ENCODE measurements around the gene SUCNR1. TPM values are rescaled to one million over a fixed set of nuclear protein-coding genes. Genes with fewer than 3 reads are reported as not detected.
"Not testable (repeated sequence)": the region's sequence is repeated elsewhere in the genome, so short reads cannot be mapped to it uniquely, and the experiment has no call there.

Gene SUCNR1
- total RNA-seq, 1 donor from 2014 or later: not detected

DNA sequence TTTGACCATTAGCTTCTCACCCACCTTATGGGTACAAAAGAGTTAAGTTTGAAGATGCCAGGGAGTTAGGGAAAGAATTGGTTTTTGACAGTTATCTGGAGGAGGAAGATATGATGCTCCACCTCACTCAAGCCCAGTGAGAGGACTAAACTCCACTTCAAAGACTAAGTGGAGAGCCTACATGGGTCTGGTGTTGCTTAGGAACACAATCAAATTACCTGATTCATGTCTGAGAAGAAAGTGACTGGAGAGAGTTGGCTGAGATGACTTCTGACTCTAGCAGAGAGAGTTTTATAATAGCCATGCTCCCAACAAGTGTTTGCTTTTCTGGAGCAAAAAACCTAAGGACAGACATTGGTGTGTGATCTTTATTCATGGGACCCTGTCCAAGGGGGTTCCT is 43.3 kb downstream of the SUCNR1 start:
- no peaks in the 10 kb centered on the region for H3K9me3 Mint-ChIP-seq
- H3K27ac Mint-ChIP-seq: no peak overlapping the region
- no peaks in the 10 kb centered on the region for H3K4me1 Mint-ChIP-seq (ENCODE audit: low read depth)
- intact Hi-C loops (cut with micrococcal nuclease): loop anchor here (5.0 kb wide), 3 partner anchors 606 to 749 kb away; no protein-coding TSS in a partner anchor
- DNase-seq (ENCODE audit: low spot score): no peak
- H3K27me3 Mint-ChIP-seq (ENCODE audit: insufficient read depth): peaks cover 10% of the 10 kb centered on the region
- no peak overlapping the region for H3K4me3 Mint-ChIP-seq
- no peaks in the 10 kb centered on the region for H3K36me3 Mint-ChIP-seq (ENCODE audit: low read depth)

DNA sequence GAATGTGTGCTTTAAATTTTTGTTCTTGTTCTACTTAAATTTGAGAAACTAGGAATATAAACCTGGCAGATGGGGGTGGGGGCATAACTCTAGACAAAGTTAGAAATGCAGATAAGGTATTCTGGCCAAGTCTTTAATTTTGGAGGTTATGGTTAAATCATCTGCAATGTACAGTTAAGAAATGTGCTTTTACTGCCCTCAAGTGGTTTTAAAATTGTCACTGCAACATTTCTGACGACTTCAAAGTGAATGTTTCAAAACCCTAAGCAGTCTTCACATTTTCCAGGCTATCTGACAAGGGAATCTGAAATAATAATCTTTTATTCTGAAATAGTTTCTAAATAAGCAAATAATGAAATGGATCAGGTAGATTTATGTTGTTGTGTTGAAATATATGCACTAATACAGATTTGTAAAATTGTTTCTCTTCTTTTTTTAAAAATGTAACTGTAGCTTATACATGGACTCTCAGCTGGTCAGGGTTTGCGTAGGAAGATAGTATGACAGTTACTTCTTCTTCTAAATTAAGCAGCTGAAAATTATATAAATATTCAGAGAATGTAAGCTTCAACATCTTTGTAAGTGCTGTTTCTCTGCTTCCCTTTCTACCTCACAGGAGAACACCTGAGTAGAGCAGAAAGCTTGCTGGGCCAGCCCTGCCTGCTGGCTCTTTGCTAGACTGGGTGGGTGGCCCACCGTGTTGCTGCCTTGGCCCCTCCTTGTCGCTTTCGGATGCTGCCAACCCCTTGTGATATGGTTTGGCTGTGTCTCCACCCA is 45.0 kb downstream of the SUCNR1 start:
- no peak for DNase-seq (ENCODE audit: low spot score)
- no peak overlapping the region for H3K27ac Mint-ChIP-seq
- intact Hi-C loops (cut with micrococcal nuclease): loop anchor here (1.0 to 5.0 kb wide), 6 partner anchors 80 to 751 kb away; no protein-coding TSS in a partner anchor

DNA sequence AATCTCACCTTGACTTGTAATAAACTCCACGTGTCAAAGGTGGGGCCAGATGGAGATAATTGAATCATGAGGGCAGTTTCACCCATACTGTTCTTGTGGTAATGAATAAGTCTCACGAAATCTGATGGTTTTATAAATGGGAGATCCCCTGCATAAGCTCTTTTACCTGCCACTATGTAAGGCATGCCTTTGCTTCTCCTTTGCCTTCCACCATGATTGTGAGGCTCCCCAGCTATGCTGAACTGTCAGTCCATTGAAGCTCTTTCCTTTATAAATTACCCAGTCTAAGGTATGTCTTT is 45.5 kb downstream of the SUCNR1 start:
- intact Hi-C loops (cut with micrococcal nuclease): loop anchor here (2.0 to 5.0 kb wide), 4 partner anchors 80 to 752 kb away; no protein-coding TSS in a partner anchor
- Mint-ChIP-seq H3K4me3 (no peak overlapping the region), H3K36me3 (ENCODE audit: low read depth) (no peaks in the 10 kb centered on the region), H3K4me1 (ENCODE audit: low read depth) (no peaks in the 10 kb centered on the region), H3K27me3 (ENCODE audit: insufficient read depth) (peaks cover 5% of the 10 kb centered on the region), H3K27ac (no peak overlapping the region), H3K9me3 (no peaks in the 10 kb centered on the region)
- no peak for DNase-seq (ENCODE audit: low spot score)

More for the DNA sequence above, 45.0 kb downstream of the SUCNR1 start:
- Mint-ChIP-seq H3K36me3 (ENCODE audit: low read depth) (no peaks in the 10 kb centered on the region), H3K4me1 (ENCODE audit: low read depth) (no peaks in the 10 kb centered on the region), H3K4me3 (no peak overlapping the region), H3K27me3 (ENCODE audit: insufficient read depth) (peaks cover 5% of the 10 kb centered on the region), H3K9me3 (no peaks in the 10 kb centered on the region)

DNA sequence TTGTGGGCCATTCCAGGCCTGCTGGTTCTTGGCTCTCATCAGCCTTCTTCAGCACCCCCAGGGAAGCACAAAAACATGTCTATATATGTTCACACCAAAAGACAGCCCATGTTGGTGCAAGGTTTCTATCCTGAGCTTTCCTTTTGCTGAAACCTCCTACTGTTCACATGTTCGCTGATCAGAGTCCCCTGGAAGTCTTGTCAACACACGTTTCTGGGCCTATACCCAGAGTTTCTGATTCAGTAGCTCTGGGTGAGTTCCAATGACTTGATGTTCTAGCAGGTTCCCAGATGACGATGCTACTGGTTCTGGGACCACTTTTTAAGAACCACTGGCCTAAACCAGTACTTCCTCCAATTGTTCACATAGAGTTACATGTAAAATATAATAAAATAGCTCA is 46.0 kb downstream of the SUCNR1 start:
- intact Hi-C loops (cut with micrococcal nuclease): loop anchor here (2.0 to 5.0 kb wide), 4 partner anchors 81 to 752 kb away; no protein-coding TSS in a partner anchor
- DNase-seq (ENCODE audit: low spot score): no peak
- Mint-ChIP-seq H3K4me1 (ENCODE audit: low read depth) (no peaks in the 10 kb centered on the region), H3K27me3 (ENCODE audit: insufficient read depth) (peaks cover 5% of the 10 kb centered on the region), H3K9me3 (no peaks in the 10 kb centered on the region), H3K27ac (no peak overlapping the region), H3K4me3 (no peak overlapping the region), H3K36me3 (ENCODE audit: low read depth) (no peaks in the 10 kb centered on the region)

DNA sequence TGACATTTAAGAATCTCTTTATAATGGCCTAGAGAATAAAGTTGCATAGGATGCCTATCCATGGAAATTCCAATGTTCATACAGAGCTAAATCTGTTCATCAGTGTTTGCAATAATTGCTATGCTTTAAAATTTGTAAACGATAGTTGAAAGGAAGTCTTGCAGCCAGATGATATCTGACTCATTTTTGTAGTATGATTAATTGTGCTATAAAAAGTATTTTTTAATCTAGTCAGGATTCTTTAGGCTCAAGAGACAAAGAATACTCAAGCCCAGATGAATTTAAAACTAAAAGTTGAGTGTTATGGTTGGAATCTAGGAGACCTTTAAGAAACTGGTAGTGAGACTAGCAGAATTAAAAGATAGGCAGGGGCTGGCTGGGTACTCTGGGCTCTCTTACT is 50.5 kb downstream of the SUCNR1 start:
- no peaks in the 10 kb centered on the region for H3K27me3 Mint-ChIP-seq (ENCODE audit: insufficient read depth)
- H3K4me3 Mint-ChIP-seq: no peak overlapping the region
- no peak for DNase-seq (ENCODE audit: low spot score)
- no peak overlapping the region for H3K27ac Mint-ChIP-seq
- intact Hi-C loops (cut with micrococcal nuclease): no loop called here
- H3K36me3 Mint-ChIP-seq (ENCODE audit: low read depth): no peaks in the 10 kb centered on the region
- H3K4me1 Mint-ChIP-seq (ENCODE audit: low read depth): no peaks in the 10 kb centered on the region
- H3K9me3 Mint-ChIP-seq: no peaks in the 10 kb centered on the region

DNA sequence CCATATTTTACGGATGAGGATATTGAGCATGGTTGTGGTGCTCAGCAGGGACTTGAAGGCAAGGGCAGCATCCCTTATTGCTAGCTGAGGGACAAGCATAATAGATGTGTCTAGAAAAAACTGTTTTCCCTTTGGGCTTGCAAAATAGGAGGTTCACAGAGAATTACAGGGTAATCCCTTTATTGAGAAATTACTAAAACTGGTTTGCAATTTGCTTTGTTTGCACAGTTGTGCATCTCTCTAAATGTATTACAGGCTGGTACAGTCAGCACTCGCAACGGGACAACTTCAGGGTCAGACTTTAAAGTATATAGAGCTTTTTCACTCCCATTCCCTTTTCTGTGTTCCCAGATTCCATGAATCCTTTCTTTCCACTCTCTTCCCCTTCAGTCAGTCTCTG is 51.3 kb downstream of the SUCNR1 start:
- no peak overlapping the region for H3K4me3 Mint-ChIP-seq
- H3K4me1 Mint-ChIP-seq (ENCODE audit: low read depth): no peaks in the 10 kb centered on the region
- H3K36me3 Mint-ChIP-seq (ENCODE audit: low read depth): no peaks in the 10 kb centered on the region
- no peaks in the 10 kb centered on the region for H3K9me3 Mint-ChIP-seq
- no peak overlapping the region for H3K27ac Mint-ChIP-seq
- no peaks in the 10 kb centered on the region for H3K27me3 Mint-ChIP-seq (ENCODE audit: insufficient read depth)
- intact Hi-C loops (cut with micrococcal nuclease): no loop called here
- DNase-seq (ENCODE audit: low spot score): no peak

DNA sequence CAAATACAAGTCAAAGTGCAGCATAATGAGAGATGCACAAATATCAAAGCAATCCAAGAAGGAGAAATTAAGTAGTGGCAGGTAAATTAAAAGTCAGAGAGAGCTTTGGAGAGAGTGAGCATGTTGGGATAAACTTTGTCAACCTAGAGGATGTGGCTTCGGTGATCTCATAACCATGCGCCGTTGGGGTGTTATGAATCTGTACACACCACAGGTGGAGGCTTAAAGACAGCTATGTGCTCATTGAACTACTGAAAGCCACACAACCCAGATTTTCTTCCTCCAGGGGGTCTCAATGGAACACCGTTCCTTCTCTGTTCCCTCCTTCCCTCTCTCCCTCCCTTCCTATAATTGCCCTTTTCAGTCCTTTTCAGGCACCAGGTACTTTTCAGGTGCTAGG is 52.0 kb downstream of the SUCNR1 start:
- intact Hi-C loops (cut with micrococcal nuclease): no loop called here
- H3K4me1 Mint-ChIP-seq (ENCODE audit: low read depth): no peaks in the 10 kb centered on the region

DNA sequence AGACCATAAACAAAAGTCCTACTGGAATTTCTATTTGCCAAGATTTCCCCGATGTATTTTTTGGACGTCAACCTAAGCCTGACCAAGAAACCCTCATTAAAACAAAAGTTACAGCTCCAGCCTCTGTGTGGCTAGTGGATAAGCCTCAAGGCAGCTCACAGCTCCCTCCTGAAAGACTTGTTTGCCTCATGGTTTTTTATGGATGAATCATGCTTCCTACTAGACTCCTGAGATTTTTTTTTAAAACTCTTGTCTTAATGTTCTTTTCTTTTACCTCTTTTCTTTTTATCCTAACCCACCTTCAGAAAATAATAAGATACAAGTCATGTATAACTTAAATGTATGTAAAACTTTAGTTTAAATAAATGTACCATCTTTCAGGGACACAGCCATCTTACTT is 52.4 kb downstream of the SUCNR1 start:
- intact Hi-C loops (cut with micrococcal nuclease): no loop called here
- H3K4me1 Mint-ChIP-seq (ENCODE audit: low read depth): no peaks in the 10 kb centered on the region
- H3K4me3 Mint-ChIP-seq: no peak overlapping the region
- H3K27me3 Mint-ChIP-seq (ENCODE audit: insufficient read depth): peaks cover 3% of the 10 kb centered on the region
- DNase-seq (ENCODE audit: low spot score): no peak
- no peak overlapping the region for H3K27ac Mint-ChIP-seq
- H3K36me3 Mint-ChIP-seq (ENCODE audit: low read depth): no peaks in the 10 kb centered on the region
- no peaks in the 10 kb centered on the region for H3K9me3 Mint-ChIP-seq

More for the DNA sequence above, 52.0 kb downstream of the SUCNR1 start:
- no peaks in the 10 kb centered on the region for H3K9me3 Mint-ChIP-seq
- H3K4me3 Mint-ChIP-seq: no peak overlapping the region
- DNase-seq (ENCODE audit: low spot score): no peak
- H3K27me3 Mint-ChIP-seq (ENCODE audit: insufficient read depth): peaks cover under 1% of the 10 kb centered on the region
- no peaks in the 10 kb centered on the region for H3K36me3 Mint-ChIP-seq (ENCODE audit: low read depth)
- no peak overlapping the region for H3K27ac Mint-ChIP-seq

DNA sequence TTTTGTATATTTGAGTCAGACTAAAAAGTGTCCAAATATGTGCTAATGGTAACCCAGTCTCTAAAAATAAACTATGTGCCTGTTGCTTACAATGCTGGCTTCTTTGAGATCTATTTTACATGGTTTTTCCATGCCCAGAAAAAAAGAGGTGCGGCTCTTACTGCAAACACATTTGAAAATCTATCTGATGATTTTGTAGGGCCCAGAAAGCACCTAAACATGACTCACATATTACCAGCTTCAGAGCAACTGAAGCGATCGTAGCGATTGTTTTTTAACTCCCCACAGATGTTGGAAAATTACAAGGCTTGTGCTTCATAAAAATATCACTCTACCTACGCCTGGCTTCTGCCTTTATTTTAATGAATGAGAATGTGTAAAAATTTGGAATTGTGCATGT is 53.5 kb downstream of the SUCNR1 start:
- Mint-ChIP-seq H3K27ac (no peak overlapping the region), H3K36me3 (ENCODE audit: low read depth) (no peaks in the 10 kb centered on the region), H3K4me1 (ENCODE audit: low read depth) (no peaks in the 10 kb centered on the region), H3K27me3 (ENCODE audit: insufficient read depth) (peaks cover 3% of the 10 kb centered on the region), H3K9me3 (no peaks in the 10 kb centered on the region), H3K4me3 (no peak overlapping the region)
- no peak for DNase-seq (ENCODE audit: low spot score)
- intact Hi-C loops (cut with micrococcal nuclease): no loop called here

DNA sequence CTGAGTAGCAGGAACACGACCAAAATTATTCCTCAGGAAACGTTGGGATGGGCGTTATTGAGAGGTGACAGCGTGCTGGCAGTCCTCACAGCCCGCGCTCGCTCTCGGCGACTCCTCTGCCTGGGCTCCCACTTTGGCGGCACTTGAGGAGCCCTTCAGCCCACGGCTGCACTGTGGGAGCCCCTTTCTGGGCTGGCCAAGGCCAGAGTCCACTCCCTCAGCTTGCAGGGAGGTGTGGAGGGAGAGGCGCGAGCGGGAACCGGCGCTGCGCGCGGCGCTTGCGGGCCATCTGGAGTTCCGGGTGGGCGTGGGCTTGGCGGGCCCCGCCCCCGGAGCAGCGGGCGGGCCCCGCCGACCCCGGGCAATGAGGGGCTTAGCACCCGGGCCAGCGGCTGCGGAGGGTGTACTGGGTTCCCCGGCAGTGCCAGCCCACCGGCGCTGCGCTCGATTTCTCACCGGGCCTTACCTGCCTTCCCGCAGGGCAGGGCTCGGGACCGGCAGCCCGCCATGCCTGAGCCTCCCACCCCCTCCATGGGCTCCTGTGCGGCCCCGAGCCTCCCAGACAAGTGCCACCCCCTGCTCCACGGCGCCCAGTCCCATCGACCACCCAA is 54.6 kb downstream of the SUCNR1 start:
- H3K4me1 Mint-ChIP-seq (ENCODE audit: low read depth); intact Hi-C loops (cut with micrococcal nuclease); H3K36me3 Mint-ChIP-seq (ENCODE audit: low read depth); H3K9me3 Mint-ChIP-seq; H3K27me3 Mint-ChIP-seq (ENCODE audit: insufficient read depth); H3K4me3 Mint-ChIP-seq; DNase-seq (ENCODE audit: low spot score); H3K27ac Mint-ChIP-seq: not testable (repeated sequence)

DNA sequence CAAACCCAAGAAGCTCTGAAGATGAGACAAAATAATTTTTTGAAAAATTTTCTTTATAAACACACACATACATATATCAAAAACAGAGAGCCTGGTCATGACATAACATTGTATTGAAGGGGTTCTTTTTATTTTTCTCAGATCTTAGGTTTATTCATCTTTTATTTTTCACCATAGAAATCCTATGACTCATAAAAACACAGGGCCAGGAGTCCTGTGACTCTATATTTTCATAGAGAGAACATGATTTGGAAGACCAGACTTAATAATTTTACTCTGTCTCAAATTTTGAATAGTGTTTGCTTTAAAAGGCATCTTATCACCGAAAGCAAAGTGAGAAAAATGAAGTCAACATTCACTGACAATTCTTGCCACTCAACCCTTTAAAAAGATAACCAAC is 57.7 kb downstream of the SUCNR1 start:
- intact Hi-C loops (cut with micrococcal nuclease): no loop called here
- no peak overlapping the region for H3K27ac Mint-ChIP-seq
- H3K4me3 Mint-ChIP-seq: no peak overlapping the region
- peaks cover 3% of the 10 kb centered on the region for H3K27me3 Mint-ChIP-seq (ENCODE audit: insufficient read depth)
- DNase-seq (ENCODE audit: low spot score): no peak
- H3K4me1 Mint-ChIP-seq (ENCODE audit: low read depth): no peaks in the 10 kb centered on the region
- no peaks in the 10 kb centered on the region for H3K9me3 Mint-ChIP-seq
- no peaks in the 10 kb centered on the region for H3K36me3 Mint-ChIP-seq (ENCODE audit: low read depth)

DNA sequence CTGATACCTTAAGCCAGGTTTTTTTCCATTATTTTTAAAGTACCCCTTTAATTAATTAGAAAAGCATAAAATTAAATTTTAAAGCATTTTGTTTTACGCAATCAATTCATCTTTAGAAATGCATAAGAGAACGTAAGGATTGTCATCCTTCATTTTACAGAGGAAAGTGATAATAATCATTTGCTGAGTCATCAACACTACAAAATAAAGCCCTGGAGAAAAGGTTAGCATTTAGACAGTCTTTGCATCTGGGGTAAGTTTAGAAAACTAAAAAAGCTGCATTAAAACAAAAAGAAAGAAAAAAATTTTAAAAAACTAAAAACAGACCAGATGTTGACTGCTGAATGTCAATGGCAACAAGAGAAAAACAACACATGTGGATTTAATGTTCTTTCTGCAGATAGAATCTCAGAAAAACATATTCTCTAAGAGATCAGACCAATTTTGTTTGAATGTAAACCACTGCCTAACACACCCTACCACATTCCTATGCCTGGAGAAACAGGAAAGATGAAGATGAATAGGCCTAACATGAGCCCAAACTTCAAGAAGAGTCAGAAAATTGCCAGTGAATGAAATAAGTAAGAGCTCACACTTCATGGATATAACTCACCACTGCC is 59.9 kb downstream of the SUCNR1 start:
- H3K27ac Mint-ChIP-seq: no peak overlapping the region
- H3K4me3 Mint-ChIP-seq: no peak overlapping the region
- no peaks in the 10 kb centered on the region for H3K4me1 Mint-ChIP-seq (ENCODE audit: low read depth)
- H3K27me3 Mint-ChIP-seq (ENCODE audit: insufficient read depth): peaks cover 11% of the 10 kb centered on the region
- no peaks in the 10 kb centered on the region for H3K36me3 Mint-ChIP-seq (ENCODE audit: low read depth)
- DNase-seq (ENCODE audit: low spot score): no peak
- no peaks in the 10 kb centered on the region for H3K9me3 Mint-ChIP-seq
- intact Hi-C loops (cut with micrococcal nuclease): no loop called here
